WTC11 (cell line): ENCODE measurements around the gene OR2V1. TPM values are rescaled to one million over a fixed set of nuclear protein-coding genes. Genes with fewer than 3 reads are reported as not detected.

Source experiments
- ATAC-seq: fragments of 200-7000 bp; cut with Tn5 transposase; 2 replicates; pipeline ENCODE4 v1.10.0; 2021; ENCODE audit warnings: mild to moderate bottlenecking, moderate library complexity
- CTCF ChIA-PET: fragments of 300-600 bp; sonication (Branson Sonifier 250); formaldehyde crosslinking; loops from one replicate; lab custom pipeline; 2021; ENCODE audit warnings: antibody characterized with exemption; lab: Charles Lee
- POLR2A ChIA-PET: fragments of 350-600 bp; sonication (Branson Sonifier 250); formaldehyde crosslinking; loops from one replicate; lab custom pipeline; 2021; ENCODE audit warnings: antibody characterized with exemption; lab: Charles Lee
- DNase-seq: peaks from one replicate; pipeline ENCODE4 v3.0.0; 2021; ENCODE audit warnings: low spot score
- H3K27ac Mint-ChIP-seq: 2 replicates; pipeline ENCODE4 v1.8.0; 2021; ENCODE audit warnings: mixed read lengths
- H3K27me3 Mint-ChIP-seq: 2 replicates; pipeline ENCODE4 v1.8.0; 2021; ENCODE audit warnings: low read depth, mild to moderate bottlenecking, moderate library complexity, mixed read lengths
- H3K36me3 Mint-ChIP-seq: 2 replicates; pipeline ENCODE4 v1.8.0; 2021; ENCODE audit warnings: mixed read lengths
- H3K4me1 Mint-ChIP-seq: 2 replicates; pipeline ENCODE4 v1.8.0; 2022; ENCODE audit warnings: mixed read lengths
- H3K4me3 Mint-ChIP-seq: 2 replicates; pipeline ENCODE4 v1.8.0; 2021; ENCODE audit warnings: mild to moderate bottlenecking, moderate library complexity, mixed read lengths
- H3K9me3 Mint-ChIP-seq: 2 replicates; pipeline ENCODE4 v1.8.0; 2021; ENCODE audit warnings: mixed read lengths
- ATF6 ChIP-seq: sonication (generic); formaldehyde crosslinking; IDR thresholded peaks from 2 replicates; pipeline ENCODE4 v1.8.1; 2023; ENCODE audit warnings: mild to moderate bottlenecking, missing genetic modification reagents
- CDX4 ChIP-seq: fragments of 250-450 bp; sonication (Bioruptor Pico); IDR thresholded peaks from 2 replicates; pipeline ENCODE4 v1.9.0; 2021; ENCODE audit warnings: moderate library complexity, mild to moderate bottlenecking, inconsistent platforms, borderline replicate concordance
- E2F5 ChIP-seq: sonication (generic); formaldehyde crosslinking; IDR thresholded peaks from 2 replicates; pipeline ENCODE4 v1.8.1; 2022; ENCODE audit warnings: mild to moderate bottlenecking, moderate library complexity, missing genetic modification reagents
- ESRRA ChIP-seq: sonication (generic); formaldehyde crosslinking; IDR thresholded peaks from 2 replicates; pipeline ENCODE4 v1.8.1; 2022; ENCODE audit warnings: mild to moderate bottlenecking, missing genetic modification reagents, borderline replicate concordance
- GABPB1 ChIP-seq: sonication (generic); formaldehyde crosslinking; IDR thresholded peaks from 2 replicates; pipeline ENCODE4 v1.8.1; 2023; ENCODE audit warnings: mild to moderate bottlenecking, missing genetic modification reagents
- KAT7 ChIP-seq: sonication (generic); formaldehyde crosslinking; IDR thresholded peaks from 2 replicates; pipeline ENCODE4 v1.8.1; 2023; ENCODE audit warnings: missing genetic modification reagents, mild to moderate bottlenecking, borderline replicate concordance
- NFATC4 ChIP-seq: fragments of 250-450 bp; sonication (Bioruptor Pico); IDR thresholded peaks from 2 replicates; pipeline ENCODE4 v1.9.0; 2021; ENCODE audit warnings: mild to moderate bottlenecking
- NR2C2 ChIP-seq: sonication (generic); formaldehyde crosslinking; IDR thresholded peaks from 2 replicates; pipeline ENCODE4 v1.8.0; 2022; ENCODE audit warnings: mild to moderate bottlenecking, missing genetic modification reagents
- NR3C1 ChIP-seq: sonication (generic); formaldehyde crosslinking; conservative IDR thresholded peaks from 2 replicates; pipeline ENCODE4 v1.8.1; 2023; ENCODE audit warnings: low read depth, mild to moderate bottlenecking, missing genetic modification reagents
- PRRX2 ChIP-seq: fragments of 250-450 bp; sonication (Bioruptor Pico); IDR thresholded peaks from 2 replicates; pipeline ENCODE4 v1.8.0; 2021; ENCODE audit warnings: mild to moderate bottlenecking
- RORB ChIP-seq: fragments of 250-450 bp; sonication (Bioruptor Pico); IDR thresholded peaks from 2 replicates; pipeline ENCODE4 v1.9.0; 2021; ENCODE audit warnings: mild to moderate bottlenecking
- SOX15 ChIP-seq: fragments of 250-450 bp; sonication (Bioruptor Pico); IDR thresholded peaks from 2 replicates; pipeline ENCODE4 v1.9.0; 2021; ENCODE audit warnings: mild to moderate bottlenecking
- TCF7 ChIP-seq: sonication (generic); formaldehyde crosslinking; IDR thresholded peaks from 2 replicates; pipeline ENCODE4 v1.8.0; 2022; ENCODE audit warnings: mild to moderate bottlenecking, low read depth, missing genetic modification reagents, moderate library complexity
- USF1 ChIP-seq: sonication (generic); formaldehyde crosslinking; IDR thresholded peaks from 2 replicates; pipeline ENCODE4 v1.8.0; 2022; ENCODE audit warnings: mild to moderate bottlenecking, missing genetic modification reagents
- ZBTB21 ChIP-seq: sonication (generic); formaldehyde crosslinking; IDR thresholded peaks from 2 replicates; pipeline ENCODE4 v1.8.1; 2023; ENCODE audit warnings: mild to moderate bottlenecking, missing genetic modification reagents, borderline replicate concordance
- ZNF317 ChIP-seq: sonication (generic); formaldehyde crosslinking; IDR thresholded peaks from 2 replicates; pipeline ENCODE4 v1.8.1; 2023; ENCODE audit warnings: low read depth, mild to moderate bottlenecking, moderate library complexity, missing genetic modification reagents, borderline replicate concordance
- ZNF532 ChIP-seq: fragments of 250-450 bp; sonication (Bioruptor Pico); IDR thresholded peaks from 2 replicates; pipeline ENCODE4 v1.9.0; 2021; ENCODE audit warnings: mild to moderate bottlenecking, borderline replicate concordance
- total RNA-seq: library from RNA; stranded (reverse); gene quantifications from 3 replicates; pipeline ENCODE4 v1.2.3, GENCODE V29; 2021

OR2V1 gene
- total RNA-seq, 1 experiment from 2014 or later = not detected

- H3K4me1 Mint-ChIP-seq = peaks cover 26% of the 10 kb centered on the region
- no peak for ATAC-seq
- peaks cover 40% of the 10 kb centered on the region for H3K9me3 Mint-ChIP-seq
- DNase-seq = no peak
- ChIA-PET CTCF (no interaction called here), POLR2A (no interaction called here)
- H3K27ac Mint-ChIP-seq = no peak overlapping the region
- peaks cover 19% of the 10 kb centered on the region for H3K27me3 Mint-ChIP-seq
- H3K4me3 Mint-ChIP-seq = no peak overlapping the region
- no peak for TF ChIP-seq ZNF317
- peaks cover 31% of the 10 kb centered on the region for H3K36me3 Mint-ChIP-seq
Measured at GRCh38 chr5:181145133-181145532, 14.2 kb upstream of the OR2V1 start.

GRCh38 chr5:181142054-181142453 is 11.1 kb upstream of the OR2V1 start:
- ChIA-PET POLR2A (no interaction called here), CTCF (interaction anchor here (2.2 kb wide), 1 partner anchor 9 kb away, joined by 11 read pairs; no protein-coding TSS in a partner anchor)
- Mint-ChIP-seq H3K4me3 (no peak overlapping the region), H3K27ac (no peak overlapping the region)
- no peak; the same call in 1 of the 2 replicates for ATAC-seq
- DNase-seq = no peak
- no peak for TF ChIP-seq E2F5 (CRISPR knock-in tag)
- TF ChIP-seq ATF6 = no peak
- no peak for TF ChIP-seq NR2C2 (CRISPR knock-in tag)
- TF ChIP-seq ESRRA = no peak
- no peak for TF ChIP-seq SOX15 (CRISPR knock-in tag)
- no peak for TF ChIP-seq TCF7
- TF ChIP-seq NFATC4 = no peak
- no peak for TF ChIP-seq RORB (CRISPR knock-in tag)
- no peak for TF ChIP-seq USF1
- no peak for TF ChIP-seq NR3C1 (CRISPR knock-in tag)
- no peak for TF ChIP-seq ZBTB21 (CRISPR knock-in tag)
- TF ChIP-seq KAT7 (CRISPR knock-in tag) = no peak
- TF ChIP-seq CDX4 (CRISPR knock-in tag) = no peak
- TF ChIP-seq GABPB1 (CRISPR knock-in tag) = no peak
- TF ChIP-seq ZNF532 = no peak
- no peak for TF ChIP-seq PRRX2 (CRISPR knock-in tag)
- TF ChIP-seq, all 79 proteins: peak for 0
- H3K27me3 Mint-ChIP-seq = peaks cover 11% of the 10 kb centered on the region
- H3K9me3 Mint-ChIP-seq = peaks cover 36% of the 10 kb centered on the region
- H3K4me1 Mint-ChIP-seq = peaks cover 6% of the 10 kb centered on the region
- H3K36me3 Mint-ChIP-seq = peaks cover 31% of the 10 kb centered on the region
